HL-60/S4 treated with phorbol 12-myristate 13-acetate at 8.2 ng/mL for 4 days and 3 days (cell line): ENCODE results near the gene GALNS.

Experiments
- in situ Hi-C: fragments of 300-500 bp; cut with MboI; formaldehyde crosslinking; loops from 2 replicates; pipeline ENCODE4 v1.15.0; 2022; ENCODE audit warnings: low sequenced_read_pairs

Gene GALNS

DNA sequence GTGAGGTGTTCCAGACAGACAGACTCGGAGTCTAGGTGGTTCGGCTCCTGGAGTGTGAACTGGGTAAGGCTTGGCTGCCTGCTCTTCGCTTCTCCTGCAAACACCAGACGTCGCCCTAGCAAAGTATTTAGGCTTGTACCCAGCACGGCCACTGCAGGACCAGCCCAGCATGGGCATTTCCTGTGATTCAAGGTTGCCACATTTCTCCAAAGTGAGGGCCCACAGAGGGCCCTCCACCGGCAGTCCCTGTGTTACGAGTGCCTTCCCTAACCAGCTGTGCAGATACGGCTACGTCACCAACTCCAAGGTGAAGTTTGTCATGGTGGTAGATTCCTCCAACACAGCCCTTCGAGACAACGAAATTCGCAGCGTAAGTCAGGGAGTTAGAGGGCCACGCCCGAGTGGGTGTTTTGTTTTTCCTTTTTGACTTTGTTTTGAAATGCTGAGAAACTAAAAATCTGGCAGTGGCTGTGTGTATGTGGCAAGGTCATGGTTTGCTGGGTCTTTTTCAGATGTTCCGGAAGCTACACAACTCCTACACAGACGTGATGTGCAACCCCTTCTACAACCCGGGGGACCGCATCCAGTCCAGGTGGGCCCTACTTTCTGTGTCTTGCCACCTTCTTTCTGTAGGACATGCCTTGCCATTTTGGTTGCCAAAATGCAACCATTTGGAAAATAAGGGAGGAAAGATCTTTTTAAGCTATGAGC lies 2.8 kb upstream of the GALNS start:
- in situ Hi-C loops, result no loop called here

DNA sequence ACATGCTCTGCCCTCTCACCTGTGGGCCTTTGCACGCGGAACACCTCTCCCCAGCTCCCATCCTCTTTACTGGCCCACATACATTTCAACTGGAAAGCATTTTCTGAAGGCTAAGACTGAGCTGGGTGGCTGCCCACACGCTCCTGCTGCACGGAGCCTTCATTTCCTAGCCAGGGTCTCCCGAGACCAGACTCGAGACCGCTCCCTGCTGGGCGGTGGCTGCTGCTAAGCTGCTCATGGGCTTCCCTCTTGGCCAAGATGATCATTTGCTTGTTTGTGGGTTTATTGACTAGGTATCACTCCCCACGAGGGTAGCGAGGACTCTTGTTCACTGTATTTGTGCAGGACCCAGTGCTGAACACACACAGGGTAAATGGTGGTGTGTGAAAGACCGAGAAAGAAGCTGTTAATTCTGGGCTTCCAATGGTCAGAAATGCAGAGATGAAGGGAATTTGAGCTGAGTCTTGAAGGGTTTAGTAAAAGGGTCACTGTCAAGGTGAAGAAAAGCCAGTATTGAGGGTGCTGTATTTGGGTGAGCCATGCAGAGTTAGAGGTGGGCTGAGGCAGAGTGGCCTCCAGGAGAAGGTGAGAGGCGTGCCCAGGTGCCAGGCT lies 1.1 kb upstream of the GALNS start:
- in situ Hi-C loops, result no loop called here

DNA sequence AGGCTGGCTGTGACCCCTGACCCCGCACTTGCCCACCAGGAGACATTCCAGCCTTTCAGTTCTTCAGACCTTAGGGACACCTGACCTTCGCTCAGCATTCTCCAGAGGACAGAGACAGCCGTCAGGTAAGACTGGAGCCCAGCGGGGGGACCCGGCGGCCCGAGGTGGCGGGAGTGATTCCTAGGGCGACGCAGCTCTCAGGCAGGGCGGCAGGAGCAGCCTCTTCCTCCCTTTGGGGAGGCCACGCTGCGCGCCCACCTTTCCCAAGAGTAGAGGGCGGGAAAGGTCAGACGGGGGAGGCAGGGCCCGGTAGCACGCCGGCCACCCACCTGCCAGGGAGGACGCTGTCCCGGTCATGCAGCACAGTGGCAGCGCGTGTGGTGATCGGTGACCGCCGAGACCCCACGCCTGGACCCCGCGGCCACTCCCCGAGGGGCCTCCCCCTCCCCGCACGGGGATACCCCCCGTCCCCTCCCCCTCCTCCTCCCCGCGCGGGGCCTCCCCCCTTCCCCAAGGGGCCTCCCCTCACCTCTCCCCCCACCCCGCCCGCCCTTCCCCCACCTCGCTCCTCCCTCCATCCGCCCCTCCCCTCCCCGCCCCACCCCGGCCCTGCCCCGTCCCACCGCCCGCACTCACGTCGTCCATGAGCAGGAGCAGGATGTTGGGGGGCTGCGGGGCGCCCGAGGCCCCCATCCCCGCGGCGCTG lies 472 bp downstream of the GALNS start:
- in situ Hi-C loops, result no loop called here

DNA sequence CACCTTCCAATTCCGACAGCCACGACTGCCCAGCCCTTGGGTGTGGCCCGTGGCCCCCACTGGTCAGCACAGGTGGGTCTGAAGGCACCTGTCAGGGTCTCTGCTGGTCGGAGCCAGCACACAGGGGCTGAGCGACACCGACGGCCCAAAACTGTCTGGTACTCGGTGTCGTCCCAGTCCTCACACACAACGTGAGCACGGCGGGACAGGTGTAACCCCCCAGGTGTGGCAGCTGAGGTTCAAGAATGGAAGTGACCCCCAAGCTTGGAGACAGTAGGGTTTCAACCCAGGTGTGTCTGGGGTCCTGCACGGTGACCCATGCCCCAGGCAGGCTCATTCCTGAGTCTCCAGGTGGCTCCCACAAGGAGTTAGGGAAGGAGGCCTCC lies 1.0 kb downstream of the GALNS start:
- in situ Hi-C loops, result no loop called here

DNA sequence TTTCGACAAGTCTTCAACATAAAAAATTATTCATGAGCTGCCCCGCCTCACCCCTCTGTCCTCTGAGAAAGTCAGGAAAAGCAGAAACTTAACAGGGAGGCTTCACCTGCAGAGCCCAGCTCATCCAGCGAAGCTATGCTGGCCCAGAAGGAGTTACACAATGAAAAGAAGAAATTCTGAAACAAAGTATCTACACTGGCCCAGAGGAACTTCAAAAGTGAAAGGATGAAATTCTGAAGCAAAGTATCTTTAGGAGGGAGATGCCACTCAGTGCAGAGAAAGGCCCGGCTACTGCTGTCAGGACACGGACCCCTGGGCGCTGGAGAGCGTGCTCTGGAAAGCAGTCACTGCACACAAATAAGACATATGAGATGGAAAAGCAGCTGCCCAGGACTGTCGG lies 1.6 kb downstream of the GALNS start:
- in situ Hi-C loops, result no loop called here

DNA sequence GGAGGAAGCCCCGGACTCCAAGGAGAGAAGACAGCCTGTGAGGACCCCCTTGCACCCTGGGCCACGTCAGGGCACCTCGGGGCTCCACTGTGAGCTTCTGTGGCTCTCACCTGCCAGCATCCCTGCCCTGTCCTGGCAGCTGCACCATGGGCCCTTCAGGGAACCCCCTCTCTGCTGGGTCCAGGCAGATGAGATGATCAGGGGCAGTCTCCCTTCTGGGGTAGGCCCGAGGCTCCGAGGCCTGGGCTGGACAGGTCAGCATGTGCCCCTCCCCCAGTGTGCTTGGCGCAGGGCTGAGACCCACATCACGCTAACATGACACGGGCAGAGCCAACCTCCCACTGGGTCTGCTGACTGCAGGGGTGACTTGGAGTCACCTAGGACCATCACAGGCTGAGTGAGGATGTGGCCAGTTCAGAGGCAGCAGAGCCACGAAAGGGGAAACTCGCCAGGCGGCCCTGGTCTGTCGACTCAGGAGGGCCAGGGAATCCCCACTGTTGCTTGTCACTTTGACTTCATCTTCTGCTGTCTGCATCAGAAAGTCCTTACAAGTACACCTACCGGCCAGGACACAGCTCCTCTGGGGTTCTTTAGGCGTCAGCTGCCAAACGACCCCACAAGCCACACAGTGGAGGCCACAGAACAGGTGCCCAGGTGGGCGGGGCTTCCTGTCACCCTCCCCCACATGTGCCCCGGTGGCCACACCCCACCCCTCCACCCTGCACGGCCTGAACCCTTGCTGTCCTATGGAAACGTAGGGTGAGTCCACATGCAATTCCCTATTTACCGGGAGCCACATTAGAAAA lies 2.2 kb downstream of the GALNS start:
- in situ Hi-C loops, result no loop called here

DNA sequence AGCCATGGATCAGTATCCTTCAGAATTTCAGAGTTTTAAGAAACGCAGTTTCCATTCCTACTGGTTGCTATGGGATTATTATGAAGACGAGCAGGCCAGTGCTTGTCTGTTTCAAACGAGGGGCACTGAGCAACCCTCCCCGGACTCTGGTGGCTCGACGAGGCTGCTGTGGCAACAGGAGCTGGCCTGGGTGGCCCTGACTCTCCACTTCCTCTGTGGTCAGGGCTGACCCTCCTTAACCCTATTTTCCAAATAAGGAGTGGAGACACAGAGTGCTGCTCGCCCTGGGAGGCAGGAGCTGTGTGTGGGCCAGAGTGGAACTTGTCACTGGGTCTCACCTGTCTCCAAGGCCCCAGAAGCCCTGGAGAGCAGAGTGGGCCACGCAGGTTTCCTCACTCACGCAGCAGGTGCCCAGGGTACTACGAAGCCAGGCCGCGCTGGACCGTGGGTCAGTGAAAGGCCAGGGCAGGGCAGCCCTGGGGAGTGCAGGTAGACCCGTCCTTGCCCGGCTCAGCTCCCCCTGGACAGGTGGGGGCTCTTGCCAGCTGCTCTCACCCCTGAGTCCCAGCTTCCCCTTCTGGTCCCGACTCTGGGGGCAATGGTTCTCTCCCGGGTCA lies 3.3 kb downstream of the GALNS start:
- in situ Hi-C loops, result no loop called here

DNA sequence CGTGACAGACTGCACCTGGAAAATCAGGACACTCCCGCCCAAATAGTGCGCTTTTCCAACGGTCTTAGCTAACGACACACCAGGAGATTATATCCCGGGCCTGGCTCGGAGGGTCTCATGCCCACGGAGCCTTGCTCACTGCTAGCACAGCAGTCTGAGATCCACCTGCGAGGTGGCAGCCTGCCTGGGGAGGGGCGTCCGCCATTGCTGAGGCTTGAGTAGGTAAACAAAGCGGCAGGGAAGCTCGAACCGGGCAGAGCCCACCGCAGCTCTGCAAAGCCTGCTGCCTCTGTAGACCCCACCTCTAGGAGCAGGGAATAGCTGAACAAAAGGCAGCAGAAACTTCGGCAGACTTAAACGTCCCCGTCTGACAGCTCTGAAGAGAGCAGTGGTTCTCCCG lies 5.1 kb downstream of the GALNS start:
- in situ Hi-C loops, result no loop called here

DNA sequence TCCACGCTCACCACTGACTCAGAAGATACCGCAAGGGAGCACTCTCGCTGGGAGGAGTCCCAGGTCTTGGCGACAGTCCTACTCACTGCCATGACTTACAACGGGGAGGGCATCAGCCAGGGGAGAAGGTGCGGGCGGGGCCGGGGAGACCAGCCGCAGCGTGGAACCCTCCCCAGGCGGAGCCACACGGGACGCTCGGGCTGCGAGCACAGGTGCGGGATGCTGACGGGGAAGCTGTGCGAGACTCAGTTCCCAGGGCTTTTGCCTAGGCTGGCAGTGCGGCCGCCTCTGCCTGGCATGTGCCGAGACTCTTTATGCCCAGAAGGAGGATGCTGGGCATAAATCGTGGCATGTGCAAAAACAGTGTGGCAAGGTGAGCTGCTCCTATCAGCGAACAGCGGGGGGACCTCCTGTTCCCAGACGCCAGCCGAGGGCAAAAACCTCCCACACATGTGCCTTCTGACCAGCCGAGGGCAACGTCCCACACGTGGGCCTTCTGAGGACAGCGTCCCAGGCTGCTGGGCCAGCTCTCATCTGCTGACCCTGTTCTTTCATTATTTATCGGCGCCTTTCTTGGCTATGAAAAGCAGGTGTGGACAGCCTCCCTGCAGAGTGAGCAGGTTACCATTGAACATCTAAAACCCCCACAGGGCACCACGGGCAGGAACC lies 6.1 kb downstream of the GALNS start:
- in situ Hi-C loops, result no loop called here

DNA sequence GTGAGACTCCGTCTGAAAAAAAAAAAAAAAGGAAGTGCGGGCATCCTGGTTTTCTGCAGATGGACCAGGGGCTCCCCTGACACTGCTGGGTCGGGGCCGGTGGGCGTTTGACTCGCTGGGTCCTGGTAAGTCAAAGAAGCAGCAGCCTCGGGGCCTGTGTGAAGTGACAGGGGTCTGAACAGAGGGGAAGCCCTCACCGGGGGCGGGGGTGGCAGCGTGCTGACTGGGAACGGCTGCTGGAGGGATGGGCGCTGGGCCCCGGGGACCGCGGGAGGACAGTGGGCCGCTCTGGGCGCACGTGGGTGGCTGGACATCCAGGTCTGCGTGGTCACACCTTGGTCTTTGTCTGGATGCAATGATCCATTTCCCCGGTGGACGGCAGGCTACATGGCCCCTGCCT lies 8.2 kb downstream of the GALNS start:
- in situ Hi-C loops, result no loop called here

DNA sequence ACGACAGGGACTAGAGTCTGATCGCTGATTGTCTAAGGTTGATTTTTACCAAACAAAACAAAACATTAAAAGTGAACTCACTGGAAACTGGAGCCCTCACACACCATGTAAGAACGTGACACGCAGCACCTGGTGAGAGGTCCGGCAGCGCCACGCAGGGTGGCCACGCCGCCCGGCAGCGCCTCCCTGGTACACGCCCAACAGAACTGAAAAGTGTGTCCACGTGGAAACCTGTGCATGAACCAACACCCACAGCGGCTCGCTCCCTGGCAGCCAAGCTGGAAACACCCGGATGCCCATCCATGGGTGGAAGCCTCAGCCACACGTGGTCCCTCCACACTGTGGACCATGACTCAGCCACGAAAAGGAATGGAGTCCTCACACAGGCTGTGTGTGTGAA lies 9.1 kb downstream of the GALNS start:
- in situ Hi-C loops, result no loop called here

DNA sequence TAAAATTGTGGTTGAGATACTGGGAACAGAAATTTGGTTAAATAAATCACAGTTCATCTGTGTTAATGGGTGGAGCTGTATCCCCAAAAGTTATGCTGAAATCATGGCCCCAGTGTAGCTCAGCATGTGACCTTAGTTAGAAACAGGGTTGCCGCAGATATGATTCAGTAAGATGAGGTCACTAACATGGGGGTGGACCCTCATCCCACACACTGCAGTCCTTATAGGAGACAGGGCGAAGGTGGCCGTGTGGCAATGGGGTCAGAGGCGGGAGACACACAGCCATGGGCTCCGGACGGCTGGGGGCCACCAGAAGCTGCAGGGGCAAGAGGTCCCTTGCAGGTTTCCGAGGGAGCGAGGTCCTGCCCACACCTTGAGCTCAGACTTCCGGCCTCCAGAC lies 10.7 kb downstream of the GALNS start:
- in situ Hi-C loops, result no loop called here

DNA sequence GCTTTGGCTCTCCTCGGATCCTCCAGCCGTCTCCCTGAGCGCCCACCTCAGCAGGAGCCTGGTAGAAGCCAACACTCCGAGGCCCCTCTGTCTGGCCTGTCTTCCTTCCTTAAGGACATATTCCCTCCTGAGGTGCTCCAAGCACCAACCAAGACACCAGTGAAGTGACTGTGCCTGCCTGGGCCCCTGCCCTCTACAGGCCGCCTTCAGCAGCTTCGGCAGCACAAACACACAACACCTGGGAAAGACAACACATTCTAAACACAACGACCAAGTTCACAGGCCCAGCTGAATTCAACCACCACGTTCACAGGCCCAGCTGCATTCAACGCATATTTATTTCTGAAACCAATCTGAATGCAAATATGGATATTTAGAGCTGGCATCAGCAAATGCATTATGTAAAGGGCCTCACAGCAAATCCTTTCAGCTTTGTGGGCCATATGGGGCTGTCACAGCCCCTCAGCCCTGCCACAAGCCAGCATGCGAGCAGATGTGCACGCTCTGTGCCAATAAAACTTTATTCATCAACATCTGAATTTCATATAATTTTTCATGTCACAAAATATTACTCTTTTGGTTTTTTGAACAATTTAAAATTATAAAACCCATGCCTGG lies 12.2 kb downstream of the GALNS start:
- in situ Hi-C loops, result no loop called here

DNA sequence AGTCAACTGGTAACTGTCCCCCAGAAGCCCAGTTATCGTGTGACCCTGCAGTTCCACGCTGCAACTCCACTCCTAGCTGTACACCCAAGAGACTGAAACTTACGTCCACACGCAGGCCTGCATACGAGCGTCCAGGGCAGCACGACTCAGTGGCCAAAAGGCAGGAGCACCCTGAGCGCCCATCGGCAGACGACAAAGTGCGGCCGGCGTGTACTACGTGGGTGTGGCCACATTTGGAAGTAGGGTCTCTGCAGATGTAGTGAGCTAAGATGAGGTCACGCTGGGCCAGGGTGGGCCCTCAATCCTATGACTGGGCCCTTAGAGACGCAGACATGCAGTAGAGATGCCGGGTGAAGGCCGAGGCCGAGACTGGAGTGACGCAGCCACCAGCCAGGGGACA lies 13.5 kb downstream of the GALNS start:
- in situ Hi-C loops, result no loop called here

DNA sequence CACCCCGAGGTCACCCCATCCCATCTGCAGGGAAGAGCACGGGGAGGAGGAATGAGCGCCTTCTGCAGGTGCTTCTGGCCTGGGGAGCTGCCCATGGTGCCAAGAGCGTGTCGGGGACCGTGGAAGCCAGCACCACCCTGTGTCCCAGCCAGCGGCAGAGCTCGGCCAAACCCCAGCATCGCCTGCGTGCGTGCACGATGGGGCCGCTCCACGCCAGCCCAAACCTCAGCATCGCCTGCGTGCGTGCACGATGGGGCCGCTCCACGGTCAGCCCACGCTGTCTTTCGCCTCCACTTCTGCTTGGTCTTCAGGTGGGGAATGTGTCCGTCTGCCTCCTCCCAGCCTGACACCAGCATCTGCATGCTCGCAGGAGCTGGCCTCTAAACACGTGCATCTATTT lies 13.9 kb downstream of the GALNS start:
- in situ Hi-C loops, result no loop called here

DNA sequence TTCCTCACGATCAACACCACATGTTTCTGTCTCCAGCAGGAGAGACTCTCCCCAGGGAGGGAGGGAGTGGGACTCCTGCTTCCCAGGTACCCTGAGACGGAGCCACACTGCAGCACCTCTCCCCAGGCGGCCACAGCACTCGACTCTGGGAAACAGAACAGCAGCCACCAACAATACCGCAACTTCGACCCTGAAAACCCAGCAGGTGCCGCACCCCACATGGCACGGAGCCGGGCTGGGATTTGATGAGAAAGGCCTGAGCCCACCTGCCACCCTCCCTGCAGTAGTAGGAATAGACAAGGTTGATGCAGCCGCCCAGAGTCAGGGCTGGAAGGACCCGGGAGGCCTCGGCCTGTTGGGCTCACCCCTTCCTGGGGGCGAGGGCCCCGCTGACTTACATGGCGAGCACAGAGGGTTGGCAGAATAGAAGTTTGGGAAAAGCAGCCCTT lies 14.4 kb downstream of the GALNS start:
- in situ Hi-C loops, result no loop called here

DNA sequence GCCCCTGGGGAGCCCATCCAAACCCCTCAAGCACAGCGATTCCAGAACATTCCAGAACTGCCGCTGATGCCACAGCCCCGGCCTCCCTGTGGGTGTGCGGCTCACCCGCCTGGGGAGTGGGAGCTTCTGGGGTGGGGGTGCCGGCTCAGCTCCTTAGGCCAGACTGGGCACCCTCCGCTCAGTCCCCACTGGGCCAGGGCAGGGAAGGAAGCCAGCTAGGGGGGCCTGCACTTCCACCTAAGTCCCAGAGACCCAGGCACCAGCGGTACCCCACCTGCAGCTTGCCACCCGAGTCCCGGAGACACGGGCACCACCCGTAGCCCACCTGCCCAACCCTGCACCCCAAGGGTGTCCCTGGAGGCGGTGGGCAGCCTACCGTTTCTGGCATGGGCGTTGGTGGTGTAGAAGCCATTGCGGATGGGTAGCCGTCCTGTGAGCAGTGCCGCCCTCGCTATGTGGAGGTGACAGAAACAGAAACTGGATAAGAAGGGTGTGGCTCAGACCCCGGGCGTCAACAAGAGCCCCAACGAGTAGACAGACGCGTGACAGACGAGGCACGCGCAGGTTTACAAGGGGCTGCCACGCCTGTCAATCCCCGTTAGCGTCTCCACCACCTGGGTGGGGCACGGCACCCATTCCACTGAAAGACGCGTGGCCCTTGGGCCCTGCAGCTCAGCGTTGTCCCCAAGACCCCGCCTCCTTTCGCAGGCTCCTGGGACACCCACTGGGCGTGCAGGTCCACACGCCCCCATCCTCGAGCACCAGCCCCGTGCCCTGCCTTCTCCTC lies 15.0 kb downstream of the GALNS start:
- in situ Hi-C loops, result no loop called here

DNA sequence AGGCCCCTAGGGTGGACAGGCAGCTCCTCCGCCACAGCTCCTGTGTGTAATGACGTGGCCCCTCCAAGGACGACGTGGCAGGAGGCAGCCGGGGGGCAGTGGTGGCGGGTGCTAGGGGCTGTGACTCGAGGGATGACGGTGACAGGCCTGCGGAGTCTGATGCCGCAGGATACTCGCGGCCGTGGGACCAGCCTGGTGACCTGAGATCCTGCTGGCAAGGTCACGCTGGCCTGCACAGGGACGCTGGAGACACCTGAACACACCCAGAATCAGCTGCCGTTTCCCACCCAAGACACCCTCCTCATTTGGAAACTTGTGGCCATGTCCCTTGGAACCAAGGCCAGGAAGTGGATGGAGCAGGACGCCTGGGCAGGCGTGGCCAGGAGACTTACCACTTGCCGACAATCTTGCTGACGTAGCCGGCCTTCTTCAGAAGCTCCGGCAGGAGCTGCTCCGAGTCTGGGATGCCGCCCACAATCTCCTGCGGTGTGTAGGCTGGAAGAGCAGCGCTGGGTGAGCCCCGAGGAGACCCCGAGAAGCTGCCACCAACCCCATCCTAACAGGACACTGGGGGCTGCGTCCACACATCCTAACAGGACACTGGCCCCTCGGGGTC lies 16.0 kb downstream of the GALNS start:
- in situ Hi-C loops, result no loop called here
